GM19468 (cell line): Measurements from ENCODE around the gene DPF3.

Experiments used
- ATAC-seq: cut with Tn5 transposase; IDR thresholded peaks from one replicate; pipeline ENCODE4 v1.9.1; 2021; ENCODE audit warnings: mild to moderate bottlenecking, moderate library complexity, moderate number of reproducible peaks; ENCODE audit not compliant: unreplicated experiment; ENCODE audit errors: extremely low read depth

Gene DPF3

GRCh38 chr14:72634691-72635616 lies 258.9 kb downstream of the DPF3 start:
- no peak for ATAC-seq

GRCh38 chr14:72633551-72633950 lies 260.4 kb downstream of the DPF3 start:
- no peak for ATAC-seq

DNA sequence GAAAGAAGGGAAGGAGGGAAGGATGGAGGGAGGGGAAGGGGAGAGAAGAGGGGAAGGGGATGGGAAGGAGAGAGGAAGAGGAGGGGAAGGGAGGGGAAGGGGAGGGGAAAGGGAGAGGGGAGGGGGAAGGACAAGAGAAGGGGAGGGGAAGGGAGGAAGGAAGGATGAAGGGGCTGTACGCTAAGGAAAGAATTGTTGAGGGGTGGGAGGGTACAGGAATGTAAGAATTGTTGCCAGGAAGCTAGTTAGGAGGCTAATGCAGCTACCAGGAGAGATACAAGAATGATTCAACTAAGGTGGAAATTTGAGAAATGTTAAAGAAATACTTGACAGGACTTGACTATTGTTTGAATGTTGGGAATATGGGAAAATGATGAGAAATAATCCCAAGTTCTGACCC lies 261.2 kb downstream of the DPF3 start:
- no peak for ATAC-seq

- no peak for ATAC-seq
Observed at GRCh38 chr14:72631401-72631800, 262.5 kb downstream of the DPF3 start.

DNA sequence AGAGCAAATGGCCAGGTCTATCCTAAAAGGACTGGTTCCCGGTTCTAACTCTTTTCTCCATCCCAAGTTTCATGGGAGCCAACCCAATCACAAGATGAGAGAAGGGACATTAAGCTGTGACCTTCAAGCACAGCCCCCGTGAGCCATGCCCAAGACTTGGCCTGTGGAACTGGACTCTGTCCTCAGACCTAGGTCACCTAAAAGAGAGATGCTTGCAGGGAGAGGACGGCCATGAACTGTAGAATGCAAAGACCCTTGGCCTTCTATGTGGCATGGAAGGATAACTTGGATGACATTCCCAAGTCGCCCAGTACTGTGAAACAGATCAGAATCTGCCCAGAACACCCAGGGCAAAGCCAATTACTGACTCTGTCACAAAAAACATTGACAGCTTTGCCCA lies 263.5 kb downstream of the DPF3 start:
- ATAC-seq, result no peak

DNA sequence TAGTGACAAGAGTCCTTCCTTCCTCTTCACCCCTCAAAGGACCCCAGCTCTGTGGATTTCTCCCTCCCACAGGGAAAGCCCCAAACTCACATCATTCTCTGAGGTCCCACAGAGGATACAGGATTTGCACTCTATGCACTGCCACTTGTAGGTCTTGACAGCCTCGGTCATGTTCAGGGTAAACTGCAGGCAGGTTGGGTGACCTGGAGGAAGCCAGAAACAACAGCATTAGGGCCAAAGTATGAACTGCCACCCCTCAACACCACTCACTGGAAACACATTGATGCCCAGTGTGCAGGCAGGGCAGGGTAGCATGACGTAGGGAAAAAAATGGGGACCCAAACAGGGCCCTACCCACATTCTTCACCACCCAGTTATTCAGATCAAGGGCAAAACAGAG lies 264.4 kb downstream of the DPF3 start:
- no peak for ATAC-seq

DNA sequence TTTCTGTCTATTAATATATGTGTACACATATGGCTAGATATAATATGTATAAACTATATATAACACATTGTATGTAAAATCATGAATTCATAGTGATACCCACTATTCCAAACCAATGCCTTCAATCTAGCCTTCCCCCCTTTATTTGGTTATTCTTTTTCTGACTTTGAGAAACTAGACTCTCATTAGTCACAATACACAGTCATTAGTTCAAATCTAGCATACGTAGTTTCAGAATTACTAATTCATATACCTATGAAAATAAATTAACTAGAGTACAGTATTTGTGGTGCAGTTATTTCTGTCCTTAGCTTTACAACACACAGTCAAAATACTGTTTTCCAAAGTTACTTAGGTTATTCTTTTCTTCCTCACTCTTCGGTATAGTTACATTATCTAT lies 268.2 kb downstream of the DPF3 start:
- no peak for ATAC-seq

GRCh38 chr14:72621387-72622065 lies 272.4 kb downstream of the DPF3 start:
- no peak for ATAC-seq

DNA sequence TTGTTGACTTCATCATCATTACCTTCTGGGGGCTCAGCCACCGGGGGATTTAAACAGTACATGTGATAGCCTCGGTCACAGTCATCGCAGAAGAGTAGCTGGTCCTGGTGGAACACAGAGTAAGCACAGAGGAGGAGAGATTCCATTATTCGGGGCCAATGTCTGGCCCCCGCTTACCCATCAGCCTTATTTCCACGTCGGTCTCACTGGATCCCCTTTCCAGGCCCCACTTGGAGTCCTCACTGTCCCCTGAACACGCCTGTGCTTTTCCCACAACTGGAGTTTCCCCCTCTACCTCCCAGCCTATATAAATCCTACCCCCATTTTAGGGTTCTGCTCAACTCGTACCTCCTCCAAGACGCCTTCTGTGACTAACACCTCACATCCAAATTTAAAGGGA lies 274.0 kb downstream of the DPF3 start:
- ATAC-seq, result no peak

DNA sequence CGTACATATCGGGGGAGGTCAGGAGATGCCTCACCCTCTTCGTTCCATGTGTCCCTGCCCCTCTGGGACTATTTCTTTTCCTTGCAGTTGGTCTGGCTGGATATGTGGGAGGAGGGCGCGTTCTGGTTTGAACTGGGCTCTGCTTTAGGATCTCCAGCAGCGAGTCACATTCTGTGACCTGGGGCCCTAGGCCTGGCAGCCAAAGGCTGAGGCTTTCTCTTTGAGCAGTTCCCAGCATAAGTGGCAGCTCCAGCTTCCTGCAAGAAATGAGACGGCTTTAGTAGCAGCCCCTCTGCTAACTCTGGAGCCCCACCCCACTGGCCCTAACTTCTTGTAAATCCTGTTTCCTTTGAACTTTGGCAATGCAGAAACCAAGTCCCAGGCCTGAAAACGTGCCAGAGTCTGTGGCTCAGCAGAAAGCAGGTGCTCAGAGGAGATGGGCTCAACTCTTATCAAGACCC lies 274.8 kb downstream of the DPF3 start:
- ATAC-seq, result no peak

DNA sequence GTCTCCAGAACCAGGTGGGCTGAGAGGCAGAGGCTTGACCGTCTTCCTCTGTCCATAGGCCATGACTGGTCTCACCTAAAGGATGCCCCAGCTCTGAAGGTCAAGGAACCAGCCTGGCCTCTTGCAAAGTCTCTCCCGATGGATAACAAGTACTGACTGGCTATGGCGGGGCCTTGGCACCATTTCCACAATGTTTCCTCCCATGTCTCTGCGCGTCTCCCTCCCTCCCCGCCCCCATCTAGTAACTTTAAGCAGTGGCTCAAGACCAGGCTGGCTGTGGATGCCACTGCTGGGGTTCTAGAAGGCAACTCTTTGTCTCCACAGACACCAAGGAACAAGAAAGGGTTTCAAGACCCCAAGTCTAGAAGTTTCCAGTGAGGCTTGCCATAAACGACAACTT lies 275.5 kb downstream of the DPF3 start:
- no peak for ATAC-seq

DNA sequence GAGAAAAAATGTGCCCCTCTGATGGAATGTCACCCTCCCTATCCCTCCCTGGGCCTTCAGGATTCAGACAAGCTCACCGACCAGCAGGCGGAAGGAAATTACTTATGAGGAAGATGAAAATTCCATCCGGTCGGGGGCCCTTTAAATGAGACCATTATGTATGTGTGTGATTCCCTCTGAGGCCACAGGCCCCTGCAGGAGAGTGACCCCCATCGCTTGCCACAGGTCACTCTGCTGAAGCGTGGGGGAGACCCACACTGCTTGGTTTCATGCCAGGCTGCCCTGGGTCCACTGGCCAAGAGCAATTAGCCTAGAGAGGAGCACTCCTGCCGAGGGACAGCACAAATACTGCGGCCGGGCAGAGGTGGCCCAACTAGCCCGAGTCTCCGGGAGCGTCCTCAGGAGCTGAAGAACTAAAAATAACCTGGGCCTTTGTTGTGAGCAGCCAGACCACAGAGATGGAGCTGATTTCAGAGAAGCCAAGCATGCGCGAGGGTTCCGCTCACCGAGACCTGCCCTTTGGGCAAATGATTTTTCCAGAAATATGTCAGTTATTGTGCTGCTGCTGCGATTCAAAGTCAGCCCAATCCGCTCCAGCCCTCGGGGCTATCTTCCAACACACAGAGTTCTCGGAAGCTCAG lies 276.4 kb downstream of the DPF3 start:
- no peak for ATAC-seq

DNA sequence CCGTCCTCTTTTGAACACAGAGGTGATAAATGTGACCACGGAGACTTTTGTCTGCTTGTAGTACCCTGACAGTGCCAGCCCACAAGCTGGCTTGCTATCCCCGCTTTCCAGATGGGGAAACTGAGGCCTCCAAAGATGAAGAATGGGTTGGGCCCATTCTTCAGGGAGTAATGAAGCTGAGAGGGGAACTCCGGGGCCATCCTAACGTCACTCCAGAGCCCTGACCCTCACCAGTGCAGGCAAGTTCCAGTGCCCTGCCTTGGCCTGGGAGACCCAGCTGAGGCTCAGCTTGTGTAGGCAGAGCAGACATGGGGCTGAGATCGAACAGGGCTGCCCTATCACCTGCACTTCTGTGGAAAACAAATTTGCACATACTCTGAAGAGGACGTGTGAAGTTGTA lies 277.1 kb downstream of the DPF3 start:
- no peak for ATAC-seq

- no peak for ATAC-seq
Observed at GRCh38 chr14:72616294-72616693, 277.6 kb downstream of the DPF3 start.

DNA sequence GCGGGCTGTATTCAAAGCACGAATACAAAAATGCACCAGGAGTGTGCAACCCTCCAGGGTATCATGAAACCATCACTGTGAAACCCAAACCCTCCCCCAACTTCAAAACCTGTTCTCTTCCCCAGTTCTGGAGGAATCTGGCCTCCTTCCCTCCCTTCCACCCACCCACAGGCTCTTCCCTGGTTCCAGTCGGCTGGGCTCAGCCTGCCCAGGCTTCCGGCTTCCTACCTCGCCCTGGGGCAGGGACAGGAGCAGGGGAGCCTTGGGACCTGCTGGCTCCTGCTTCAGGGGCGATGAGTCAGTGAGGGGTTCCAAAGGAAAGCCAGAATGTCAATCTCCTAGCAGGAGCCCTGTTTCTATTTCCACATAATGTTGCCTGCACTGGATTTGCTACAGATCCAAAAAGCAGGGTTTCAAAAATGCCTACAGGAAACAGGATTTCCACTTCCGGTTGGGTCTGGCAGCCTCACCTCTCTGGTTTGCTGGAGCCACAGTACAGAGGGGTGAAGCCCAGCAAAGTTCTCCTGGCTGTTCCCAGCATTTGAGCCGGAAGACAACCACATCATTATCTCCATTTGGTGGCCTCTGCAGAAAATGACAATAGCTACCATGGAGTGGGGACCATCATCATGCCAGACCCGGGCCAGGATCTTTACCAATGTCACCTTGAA lies 278.3 kb downstream of the DPF3 start:
- no peak for ATAC-seq

DNA sequence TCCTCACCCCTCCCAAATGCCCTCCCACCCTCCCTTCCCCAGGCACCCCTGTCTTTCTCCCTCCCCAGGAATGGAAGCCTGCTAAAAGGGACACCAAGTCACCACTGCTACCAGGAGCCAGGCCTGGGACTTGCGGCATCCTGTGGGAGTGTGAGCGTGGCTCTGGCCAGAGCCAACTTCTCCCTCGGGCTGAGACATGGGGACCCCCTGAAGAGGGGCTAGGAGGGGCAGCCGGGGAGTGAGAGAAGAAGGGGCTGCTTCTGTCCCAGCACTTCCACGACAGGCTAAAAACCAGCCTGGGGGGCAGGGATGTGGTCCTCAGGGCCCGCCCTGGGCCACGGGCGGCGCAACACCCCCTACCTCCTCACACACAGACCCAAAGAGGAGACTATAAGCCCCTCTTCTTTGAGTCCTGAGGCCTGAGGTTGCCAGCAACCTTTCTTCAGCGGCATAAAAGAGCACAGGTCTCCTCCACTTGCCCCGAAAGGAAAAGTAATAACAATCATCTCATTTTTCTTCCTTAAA lies 278.9 kb downstream of the DPF3 start:
- ATAC-seq, result no peak

GRCh38 chr14:72614365-72614764 lies 279.5 kb downstream of the DPF3 start:
- no peak for ATAC-seq

DNA sequence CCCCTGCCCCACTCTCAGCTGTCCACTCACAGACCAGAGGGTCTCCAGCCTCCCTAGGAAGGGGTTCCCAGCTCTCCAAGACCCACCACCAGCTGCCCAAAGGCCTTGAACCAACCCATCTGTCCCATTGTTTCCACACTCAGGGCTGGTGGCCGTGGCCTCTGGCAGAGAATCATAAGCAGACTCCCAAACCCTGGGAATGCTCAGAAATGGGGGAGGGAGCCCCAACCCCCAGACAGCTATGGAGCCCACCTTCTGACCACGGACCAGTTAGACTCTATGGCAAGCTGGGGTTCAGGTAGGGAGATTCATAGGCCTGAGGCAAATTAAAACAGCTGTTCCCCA lies 280.0 kb downstream of the DPF3 start:
- ATAC-seq, result no peak

- ATAC-seq, result no peak
Observed at GRCh38 chr14:72613231-72613974, 280.5 kb downstream of the DPF3 start.

- no peak for ATAC-seq
Observed at GRCh38 chr14:72612041-72612440, 281.9 kb downstream of the DPF3 start.
